Midbrain (tissue), 1 donor: ENCODE data around the gene CTDSP2.
"Not testable (repeated sequence)": the region's sequence is repeated elsewhere in the genome, so short reads cannot be mapped to it uniquely, and the experiment has no call there.

ENCODE experiments used
- DNase-seq: peaks from one replicate; lab custom pipeline; 2025; lab: John Stamatoyannopoulos, UW

The CTDSP2 gene, protein sequence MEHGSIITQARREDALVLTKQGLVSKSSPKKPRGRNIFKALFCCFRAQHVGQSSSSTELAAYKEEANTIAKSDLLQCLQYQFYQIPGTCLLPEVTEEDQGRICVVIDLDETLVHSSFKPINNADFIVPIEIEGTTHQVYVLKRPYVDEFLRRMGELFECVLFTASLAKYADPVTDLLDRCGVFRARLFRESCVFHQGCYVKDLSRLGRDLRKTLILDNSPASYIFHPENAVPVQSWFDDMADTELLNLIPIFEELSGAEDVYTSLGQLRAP

DNA sequence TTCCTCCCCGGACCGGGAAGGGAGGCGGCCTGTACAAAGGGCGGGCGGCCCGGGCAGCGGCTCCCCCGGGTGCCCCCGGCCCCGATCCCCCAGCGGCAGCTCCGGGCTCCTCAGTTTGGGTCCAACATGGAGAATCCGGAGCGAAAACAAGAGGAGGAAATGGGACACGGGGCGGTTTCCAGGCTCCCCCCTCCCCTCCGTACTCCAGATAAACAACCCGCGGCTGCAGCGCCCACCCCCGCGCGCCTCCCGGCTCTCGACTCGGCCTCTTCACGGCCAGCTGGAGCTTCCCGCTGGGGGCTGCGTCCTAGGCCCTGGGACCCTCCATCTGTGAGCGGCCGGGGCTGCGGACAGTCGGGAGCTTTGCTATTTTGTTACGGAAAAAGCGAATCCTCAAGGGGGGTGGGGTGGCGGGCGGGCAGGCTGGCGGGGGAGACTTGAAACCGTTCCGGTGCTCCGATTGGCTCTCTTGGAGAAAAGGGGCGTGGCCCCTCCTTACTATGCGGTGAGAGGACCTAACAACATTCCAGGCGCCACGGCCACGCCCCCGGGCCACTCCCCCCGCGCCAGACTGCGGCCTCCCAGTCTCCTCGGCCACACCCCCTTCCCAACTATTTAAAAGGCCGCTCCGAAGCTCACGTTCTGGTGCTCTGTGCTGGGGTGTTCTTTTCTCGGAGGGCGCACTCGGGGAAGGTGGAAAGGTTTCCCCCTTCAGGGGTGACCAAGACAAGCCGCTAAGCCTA lies at the start of gene CTDSP2:
CTDSP2 (minus strand) TSS at position 153 of the 743 bp plus-strand sequence. CDS start 294 bp downstream, outside the sequence.
- peak; percentile 98 for DNase-seq

DNA sequence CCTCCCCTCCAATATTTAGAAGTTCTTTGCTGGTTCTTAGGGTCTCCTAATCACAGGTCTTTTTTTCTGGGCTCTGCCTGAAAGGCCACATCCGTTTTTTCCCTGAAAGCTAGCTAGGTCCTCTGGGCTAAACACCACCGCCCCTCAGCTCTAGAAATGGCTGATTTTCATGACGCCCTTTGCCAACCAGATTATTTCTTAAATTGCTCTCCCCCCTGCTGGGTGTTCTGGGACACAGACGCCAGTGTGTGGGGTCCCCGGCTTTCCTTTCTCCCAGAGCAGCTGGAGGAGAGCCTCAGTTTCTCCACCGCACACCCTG lies 49.5 kb upstream of the CTDSP2 start:
- DNase-seq = peak; percentile 45

DNA sequence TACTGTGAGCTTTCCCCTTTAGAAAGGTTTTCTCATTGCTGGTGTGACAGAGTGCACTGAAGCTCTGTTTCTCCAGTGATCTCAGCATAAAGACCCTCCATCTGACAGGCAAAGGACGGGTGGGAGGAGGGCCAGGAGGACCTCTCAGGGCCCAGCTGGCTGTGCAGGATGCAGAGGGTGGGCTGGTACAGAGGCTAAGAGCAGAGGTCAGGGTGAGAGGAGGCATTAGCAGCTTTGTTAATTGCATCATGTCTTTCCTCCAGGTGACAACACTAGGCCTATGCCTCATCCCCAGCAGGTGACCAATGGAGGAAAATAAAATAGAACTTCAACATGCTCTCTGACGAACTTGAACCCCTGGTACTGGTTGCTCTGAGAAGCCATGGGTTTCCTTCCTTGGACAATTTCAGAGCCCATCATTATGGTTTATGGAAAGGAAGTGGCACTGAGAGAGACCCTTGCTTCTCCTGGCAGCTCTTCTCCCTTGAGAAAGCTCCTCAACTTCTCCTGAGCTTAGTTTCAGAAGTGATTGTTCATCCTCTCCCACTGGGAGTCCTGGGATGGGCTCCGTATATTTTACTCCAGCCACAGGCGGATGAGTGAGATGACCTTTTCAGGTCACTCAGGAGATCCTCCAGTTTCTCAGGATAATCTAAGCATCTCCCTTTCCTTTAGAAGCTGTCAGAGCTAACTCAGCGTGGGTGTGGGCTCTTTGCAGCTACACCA lies 49.0 kb upstream of the CTDSP2 start:
- no peak for DNase-seq

DNA sequence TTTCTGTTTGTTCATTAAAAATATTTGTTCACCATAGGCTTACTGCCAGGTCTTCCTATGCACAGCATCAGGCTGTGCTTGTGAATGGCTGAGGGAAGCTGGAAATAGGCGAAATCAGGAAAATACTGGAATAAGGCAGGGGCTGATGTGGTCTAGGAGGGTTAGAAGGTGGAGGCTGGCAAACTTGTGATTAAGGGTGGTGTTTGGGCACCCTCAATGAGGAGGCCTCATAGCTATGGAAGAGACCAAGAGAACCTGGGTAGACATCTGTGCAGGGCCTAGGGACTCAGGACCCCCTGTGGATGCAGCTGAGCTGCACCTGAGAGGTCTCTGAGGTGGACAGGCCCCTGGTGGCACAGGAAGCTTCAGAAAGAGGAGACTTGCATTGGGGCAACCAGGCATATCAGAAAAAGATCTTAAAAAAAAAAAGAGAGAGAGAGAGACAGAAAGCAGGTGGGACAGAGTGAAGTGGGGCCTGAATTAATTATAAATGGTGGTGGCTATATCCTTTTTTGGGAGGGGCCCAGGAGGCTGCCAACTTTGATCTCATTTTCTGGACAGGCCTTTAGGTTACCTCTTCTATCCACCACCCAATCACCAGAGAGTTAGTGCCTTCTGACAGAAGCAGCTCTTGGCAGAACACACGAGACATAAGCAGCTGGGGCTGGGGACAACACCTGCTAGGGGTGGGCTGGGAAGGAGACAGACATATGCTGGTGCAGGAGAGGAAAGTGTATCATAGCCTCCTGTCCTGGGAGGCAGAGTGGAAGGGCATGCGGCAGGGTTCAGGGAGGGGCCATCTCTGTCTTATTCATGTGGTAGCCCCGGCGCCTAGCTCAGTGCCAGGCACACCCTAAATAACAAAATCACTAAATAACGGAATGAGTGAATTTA lies 48.1 kb upstream of the CTDSP2 start:
- no peak for DNase-seq

DNA sequence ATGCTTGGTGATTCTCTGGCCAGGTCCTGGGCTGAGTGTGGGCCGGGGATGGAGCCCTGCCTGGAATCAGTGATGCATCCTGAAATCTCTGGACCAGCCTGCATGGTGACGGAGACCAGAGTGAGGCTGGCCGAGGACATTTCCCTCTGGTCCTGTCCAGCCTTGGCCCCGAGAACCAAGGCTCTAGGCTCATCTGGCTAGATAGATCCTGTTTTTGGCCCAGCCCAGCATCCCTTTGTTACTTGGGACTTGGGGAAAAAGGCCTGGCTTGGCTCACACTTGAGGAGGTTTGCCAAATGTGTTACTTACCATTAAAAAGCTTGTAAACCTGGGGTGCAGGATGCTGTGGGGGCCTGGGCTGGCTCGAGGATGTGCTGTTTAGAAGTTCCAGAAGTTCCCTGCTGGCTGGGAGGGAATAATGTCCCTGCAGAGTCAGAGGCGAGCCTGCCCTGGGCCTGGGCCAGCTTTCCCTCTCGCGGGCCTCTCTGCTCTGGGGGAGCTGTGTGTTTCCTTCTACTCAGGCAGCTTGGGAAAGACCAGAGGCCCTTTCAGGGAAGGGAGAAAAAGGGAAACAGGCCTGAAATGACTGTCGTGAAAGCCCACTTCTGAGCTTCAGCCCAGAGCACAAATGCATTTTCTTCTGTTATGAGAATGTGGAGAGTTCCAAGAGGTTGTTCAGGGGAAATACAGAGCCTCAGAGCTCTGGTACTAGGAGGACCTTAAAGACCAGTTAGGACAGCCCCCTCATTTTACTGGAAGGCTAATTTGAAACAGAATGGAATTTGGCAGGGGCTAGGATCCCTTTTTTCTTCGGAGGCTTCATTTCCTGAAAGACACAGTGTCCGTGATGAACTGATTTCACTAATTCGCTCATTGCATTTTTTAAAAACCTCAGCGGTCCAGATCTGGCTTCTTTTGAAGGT lies 47.2 kb upstream of the CTDSP2 start:
- DNase-seq = peak; percentile 90

DNA sequence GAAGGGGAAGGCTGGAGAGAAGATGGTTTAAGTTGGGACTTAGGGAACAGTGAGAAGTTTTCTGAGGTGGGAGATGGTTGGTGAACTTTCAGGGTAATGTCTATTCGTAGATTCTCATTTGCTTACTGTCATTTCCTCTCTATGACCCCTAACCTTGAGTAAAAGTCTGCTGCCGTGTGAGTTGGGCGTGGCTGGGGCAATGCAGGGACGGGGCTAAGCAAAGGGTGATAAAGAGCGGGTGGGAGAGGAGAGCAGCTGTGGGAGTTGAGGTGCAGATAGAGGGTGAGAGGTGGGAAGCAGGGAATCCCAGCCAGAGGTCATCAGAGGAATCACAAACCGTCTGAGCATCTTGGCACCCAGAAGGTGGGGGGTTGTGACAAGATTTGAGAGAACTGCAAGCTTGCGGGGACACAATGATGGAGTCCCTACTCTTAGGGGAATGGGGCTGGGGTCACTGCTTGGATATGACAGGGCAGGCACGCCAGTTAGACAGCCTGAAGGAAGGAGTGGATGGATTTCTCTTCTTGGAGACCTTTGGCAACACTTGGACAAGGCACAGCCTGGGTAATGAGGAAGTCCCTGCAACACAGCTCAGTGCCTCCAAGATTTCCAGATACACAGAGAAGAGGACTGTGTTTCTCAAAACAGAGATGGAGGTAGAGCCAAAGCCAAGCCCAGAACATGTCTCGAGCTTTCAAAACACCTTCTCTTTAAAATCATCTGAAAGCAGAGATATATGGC lies 45.9 kb upstream of the CTDSP2 start:
- no peak for DNase-seq

DNA sequence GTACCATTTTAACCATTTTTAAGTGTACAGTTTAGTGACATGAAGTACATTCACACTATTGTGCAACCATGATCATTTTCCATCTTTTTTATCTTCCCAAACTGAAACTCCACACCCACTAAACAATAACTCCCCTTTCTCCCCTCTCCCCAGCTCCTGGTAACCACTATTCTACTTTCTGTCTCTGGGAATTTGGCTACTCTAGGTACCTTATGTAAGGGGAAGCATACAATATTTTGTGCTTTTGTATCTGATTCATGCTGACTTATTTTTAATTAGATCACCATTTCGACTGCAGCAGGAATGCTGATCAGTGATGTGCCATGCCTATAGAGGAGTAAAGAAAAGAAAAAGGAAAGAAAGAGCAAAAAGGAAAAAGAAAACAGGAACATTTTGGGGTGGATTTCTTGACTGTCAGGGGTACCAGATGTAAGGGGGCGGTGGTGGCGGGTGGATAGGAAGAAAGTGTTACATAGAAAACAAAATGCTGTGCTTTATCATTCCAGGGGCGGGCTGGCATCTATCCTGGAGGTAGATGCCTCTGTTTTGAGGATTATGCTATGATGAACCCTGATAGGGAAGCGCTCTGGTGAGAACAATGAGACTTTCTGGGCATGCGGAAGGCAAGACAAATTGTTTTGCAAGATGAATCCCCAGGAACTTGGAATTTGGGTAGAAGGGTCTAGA lies 45.2 kb upstream of the CTDSP2 start:
- DNase-seq = no peak

DNA sequence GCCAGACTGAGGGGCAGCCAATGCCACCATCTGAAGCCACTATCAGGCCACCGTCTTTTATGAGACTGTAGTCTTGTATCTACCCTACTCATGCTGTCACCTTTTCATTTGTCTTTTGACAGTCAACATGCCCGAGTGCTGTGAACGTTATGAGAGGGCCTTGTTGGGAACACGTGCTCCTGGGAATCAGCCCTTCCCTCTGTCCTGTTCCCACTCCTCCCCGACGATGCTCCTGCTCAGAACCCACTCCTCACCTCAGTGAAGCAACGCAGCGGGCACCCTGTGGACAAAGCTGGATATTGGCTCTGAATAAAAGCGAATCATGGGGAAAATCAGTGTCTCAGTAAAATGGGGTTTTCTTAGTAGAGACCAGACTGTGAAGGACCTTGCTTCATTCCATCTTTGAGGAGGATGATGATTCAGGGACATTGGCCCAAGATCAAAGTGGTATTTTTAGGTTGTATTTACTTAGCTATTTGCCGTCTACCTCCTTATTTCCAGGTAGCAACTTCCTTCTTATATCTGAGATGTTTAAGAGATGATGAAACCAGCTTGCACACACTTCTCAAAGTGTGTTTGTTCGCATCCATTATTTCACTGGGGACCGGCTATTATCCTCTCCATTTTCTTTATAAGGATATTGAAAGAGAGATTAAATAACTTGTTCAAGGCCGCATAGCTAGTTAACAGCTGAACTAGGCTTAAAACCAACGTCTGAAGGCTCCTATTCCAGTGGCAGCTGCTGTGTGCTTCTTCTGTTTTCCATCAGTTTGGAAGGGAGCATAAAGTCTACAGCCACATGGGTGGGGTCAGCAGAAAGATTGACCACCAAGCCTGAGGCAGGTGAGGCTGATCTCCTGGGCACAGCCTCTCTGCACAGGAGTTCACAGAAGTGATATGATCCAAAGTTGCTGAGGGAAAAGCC lies 43.9 kb upstream of the CTDSP2 start:
- DNase-seq = no peak

DNA sequence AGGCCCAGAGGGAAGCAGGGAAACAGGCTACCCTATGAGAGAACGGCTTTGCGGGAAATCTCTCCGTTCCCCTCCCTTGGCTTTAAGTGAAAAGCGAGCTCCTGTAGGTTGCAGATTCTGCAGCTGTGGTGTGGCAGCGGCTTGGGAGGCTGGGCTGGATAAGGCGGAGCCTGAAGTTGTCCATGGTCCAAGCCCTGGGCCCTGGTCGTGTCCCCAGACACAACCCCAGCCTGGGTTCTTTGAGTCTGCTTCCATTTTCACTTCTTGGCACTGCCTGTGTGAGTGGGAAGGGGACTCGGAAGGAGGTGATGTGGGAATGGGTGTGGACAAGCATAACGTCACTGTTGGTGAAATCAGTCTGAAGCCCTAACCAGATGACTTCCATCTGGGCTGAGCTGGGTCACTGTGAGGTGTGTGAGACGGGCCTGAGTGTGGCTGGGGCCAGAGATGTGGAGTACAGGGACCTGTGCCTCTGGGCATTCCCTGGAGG lies 43.0 kb upstream of the CTDSP2 start:
- DNase-seq = no peak

DNA sequence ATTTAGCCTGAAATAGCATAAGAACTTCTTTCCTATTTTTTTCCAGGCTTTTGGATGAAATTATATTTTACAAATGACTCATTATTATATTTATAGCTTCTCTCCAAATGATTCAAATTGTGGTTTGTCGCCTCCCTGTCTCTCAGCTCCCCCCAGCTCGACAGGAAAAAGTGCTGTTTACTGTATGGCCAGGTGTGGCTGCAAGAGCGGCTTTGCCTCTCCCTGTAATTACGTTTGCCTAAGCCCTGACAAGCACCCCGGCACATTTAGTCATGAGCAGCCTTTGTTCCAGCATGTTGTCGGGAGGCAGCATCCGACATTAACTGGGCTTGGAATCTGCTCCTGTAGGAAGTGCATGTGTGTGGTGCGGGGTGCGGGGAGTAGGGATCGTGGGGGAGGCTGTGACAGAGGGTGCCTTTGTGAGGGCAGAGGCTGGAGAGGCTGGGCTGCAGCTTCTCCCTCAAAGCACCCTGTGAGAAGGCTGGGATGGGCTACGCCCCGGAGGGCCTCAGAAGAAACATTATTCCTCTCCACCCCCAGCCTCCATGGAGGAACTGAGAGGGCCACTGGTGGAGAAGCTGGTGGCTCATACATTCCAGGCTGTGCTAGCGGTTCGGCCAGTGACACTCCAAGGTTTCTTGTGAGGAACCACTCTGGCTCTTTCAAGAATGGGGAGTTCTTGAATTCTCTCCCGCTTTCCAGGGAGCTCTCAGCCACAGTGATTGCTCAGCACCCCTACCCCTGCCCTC lies 42.1 kb upstream of the CTDSP2 start:
- peak; percentile 44 for DNase-seq

DNA sequence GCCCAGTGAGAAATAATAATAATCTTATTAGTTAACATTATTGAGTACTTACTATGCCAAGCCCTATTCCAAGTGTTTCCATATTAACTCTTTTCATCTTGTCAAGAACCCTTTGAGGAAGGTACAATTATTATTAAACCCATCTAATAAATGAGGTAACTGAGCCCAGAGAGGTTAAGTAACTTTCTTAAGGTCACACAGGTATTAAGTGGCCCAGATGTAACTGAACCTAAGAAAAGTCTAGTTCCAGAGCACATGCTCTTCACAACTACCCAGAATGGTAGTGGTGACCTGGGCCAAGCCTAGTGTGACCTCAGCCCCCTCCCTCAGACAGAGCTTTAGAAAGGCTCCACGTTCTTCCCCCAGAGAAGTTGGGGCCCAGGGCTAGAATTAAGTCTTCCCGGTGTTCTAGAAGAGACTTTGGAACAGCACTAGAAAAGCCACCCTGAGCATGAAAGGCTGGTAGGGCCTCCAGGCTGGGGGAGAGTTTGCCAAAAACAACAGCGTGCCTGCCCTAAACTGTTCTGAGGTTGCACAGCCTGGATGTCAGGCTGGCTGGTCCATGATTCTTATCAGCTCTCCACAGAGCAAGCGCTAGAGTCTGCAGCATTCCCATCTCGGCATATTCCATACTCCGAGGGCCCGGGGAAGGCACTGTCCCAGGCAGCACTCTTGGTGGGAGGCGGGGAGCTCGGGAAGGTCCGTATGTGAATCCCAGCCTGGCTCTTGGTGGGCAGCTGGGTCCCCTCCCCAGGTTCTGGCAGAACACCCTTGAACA lies 41.3 kb upstream of the CTDSP2 start:
- no peak for DNase-seq

DNA sequence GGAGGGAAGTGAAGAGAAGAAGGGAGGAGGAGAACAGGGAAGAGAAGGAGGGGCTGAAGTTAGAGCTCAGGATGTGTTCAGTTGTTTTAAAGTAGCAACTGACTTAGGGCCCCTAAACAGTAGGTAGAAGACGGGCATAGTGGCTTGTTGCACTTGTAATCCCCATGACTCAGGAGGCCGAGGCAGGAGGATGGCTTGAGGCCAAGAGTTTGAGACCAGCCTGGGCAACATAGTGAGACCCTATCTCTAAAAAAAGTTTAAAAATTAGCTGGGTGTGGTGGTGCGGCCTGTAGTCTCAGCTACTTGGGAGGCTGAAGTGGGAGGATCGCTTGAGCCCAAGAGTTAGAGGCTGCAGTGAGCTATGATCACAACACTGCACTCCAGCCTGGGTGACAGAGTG lies 40.4 kb upstream of the CTDSP2 start:
- not testable (repeated sequence) for DNase-seq

DNA sequence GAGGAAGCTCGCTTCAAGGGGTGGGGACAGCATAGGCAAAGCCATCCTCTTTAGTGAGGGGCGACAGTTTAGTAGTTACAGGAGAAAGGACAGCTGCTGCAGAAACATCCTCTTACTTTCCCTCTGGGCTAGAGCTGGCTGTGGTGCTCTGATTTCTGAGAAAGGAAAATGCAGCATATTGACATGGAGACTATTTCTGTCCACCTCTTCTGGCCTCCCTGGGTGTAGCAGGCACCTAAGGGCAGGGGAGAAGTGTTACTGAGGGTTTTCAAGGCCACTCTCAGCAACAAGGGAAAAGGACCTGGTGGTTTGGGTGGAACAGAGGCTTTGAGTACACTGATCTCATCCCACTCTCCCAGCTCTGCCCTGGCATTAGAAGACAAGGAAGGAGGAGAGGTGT lies 40.0 kb upstream of the CTDSP2 start:
- no peak for DNase-seq

DNA sequence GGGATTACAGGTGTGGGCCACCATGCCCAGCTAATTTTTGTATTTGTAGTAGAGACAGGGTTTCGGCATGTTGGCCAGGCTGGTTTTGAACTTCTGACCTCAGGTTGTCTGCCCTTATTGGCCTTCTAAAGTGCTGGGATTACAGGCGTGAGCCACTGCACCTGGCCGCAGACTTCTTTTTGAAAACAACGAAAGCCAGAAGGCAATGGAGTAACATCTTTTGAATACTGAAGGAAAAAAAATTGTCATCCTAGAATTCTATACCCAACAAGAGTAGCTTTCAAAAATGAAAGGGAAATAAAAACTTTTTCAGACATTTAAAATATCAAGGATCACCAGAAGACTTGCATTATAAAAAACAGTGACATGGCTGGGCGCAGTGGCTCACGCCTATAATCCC lies 38.7 kb upstream of the CTDSP2 start:
- no peak for DNase-seq

DNA sequence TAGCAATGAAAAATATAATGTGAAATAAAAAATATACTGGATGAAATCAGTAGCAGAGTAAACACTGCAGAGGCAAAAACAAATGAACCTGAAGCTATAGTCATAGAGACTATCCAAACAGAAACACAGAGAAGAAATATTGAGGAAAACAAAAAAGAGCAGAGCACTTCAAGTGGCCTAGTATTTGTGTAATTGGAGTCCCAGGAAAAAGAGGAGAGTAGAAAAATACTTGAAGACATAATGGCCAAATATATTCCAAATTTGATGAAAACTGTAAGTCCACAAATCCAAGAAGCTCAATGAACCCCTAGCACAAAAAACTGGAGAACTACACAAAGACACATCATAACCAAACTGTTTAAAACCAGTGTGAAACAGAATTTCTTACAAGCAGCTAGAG lies 37.2 kb upstream of the CTDSP2 start:
- DNase-seq = no peak

DNA sequence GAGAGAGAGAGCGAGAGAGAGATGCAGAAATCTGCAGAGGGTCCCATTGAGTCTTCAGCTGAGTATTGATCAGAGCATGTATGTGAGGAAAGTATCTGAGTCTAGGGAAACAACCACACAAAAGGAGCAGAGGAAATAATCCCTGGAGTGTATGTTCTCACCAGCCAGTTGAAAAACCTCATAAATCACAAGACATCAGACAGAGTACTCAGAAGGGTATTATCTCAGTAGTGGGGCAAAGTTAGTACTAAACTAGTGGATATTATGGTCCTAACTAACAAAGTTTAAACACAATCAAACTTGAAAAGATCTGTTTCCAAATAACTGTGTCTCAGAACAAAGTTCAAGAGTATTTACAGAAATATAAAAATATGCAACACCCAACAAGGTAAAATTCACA lies 36.5 kb upstream of the CTDSP2 start:
- DNase-seq = no peak

DNA sequence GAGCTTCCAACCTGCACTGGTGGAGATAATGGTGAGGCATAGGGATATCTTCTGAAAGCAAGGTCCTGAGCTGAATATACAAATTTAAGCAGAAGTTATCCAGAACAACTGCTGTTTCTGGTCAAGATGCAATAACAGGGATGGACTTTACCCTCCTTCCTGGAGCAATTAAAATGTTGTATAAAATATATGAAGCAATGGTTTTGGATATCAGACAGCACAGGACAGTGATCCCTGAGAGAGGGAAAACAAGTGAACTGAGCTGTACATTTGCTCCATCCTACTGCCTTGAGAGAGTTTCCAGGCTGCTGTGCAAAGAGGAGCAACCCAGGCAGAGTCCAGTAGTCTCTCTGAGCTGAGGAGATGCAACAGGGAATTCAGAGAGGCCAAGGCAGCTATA lies 36.0 kb upstream of the CTDSP2 start:
- no peak for DNase-seq
